Mucosa of stomach (tissue), 1 donor: ENCODE results near the gene RAB39A.
"Not testable (repeated sequence)": the region's sequence is repeated elsewhere in the genome, so short reads cannot be mapped to it uniquely, and the experiment has no call there.

Experiments
- H3K27me3 ChIP-seq: one replicate; pipeline ENCODE4 v1.7.0; 2013; ENCODE audit warnings: mild to moderate bottlenecking, low read length; ENCODE audit not compliant: control insufficient read depth, insufficient read depth
- H3K36me3 ChIP-seq: one replicate; pipeline ENCODE4 v1.7.0; 2013; ENCODE audit warnings: low read length; ENCODE audit not compliant: control insufficient read depth, insufficient read depth
- H3K4me1 ChIP-seq: one replicate; pipeline ENCODE4 v1.7.0; 2013; ENCODE audit warnings: mild to moderate bottlenecking, low read length; ENCODE audit not compliant: control insufficient read depth, insufficient read depth
- H3K4me3 ChIP-seq: one replicate; pipeline ENCODE4 v1.7.0; 2013; ENCODE audit warnings: low read length
- H3K9ac ChIP-seq: one replicate; pipeline ENCODE4 v1.7.0; 2013; ENCODE audit warnings: mild to moderate bottlenecking, low read length, moderate library complexity
- H3K9me3 ChIP-seq: one replicate; pipeline ENCODE4 v1.7.0; 2013; ENCODE audit warnings: mild to moderate bottlenecking, low read length, moderate library complexity; ENCODE audit not compliant: control insufficient read depth
- donor health status: Pancreatic carcinoma.

Gene RAB39A

DNA sequence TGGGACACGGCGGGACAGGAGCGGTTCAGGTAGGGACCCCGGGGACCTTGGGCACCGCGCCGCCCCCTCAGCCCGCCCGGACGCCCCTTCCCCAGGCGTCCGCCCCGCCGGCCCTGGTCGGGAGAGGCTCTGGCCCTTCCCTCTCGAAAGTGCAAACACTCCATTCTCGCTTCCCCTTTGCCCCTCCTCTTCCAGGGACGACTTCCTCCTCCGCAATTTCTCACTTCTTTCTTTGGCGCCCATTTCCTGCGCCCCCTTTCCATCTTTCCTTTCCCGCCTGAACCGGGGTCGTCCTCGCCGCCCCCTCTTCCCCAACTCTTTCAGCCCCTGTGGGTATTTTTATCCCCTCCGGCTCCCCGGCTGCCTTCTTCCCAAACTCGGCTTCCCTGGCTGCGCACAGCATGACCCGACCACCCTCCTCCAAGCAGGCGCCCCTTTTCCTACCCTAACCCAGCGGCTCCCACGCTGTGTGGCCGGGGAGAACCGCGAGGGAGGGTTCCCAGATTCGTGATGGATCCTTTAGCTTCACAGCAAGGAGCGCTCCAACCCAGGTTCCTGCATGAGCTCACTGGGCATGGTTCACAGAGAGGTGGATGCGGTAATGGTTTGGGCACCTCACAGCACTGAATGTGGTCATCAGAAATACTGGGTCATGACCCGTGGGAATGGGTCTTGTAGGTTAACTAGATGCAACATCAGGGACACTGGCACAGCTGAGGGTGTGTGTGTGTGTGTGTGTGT lies 689 bp downstream of the RAB39A start:
- Histone ChIP-seq H3K4me3 (no peak overlapping the region), H3K9ac (peak overlapping the region; percentile 22), H3K27me3 (peaks cover 8% of the 10 kb centered on the region), H3K9me3 (no peaks in the 10 kb centered on the region), H3K4me1 (peaks cover 7% of the 10 kb centered on the region), H3K36me3 (no peaks in the 10 kb centered on the region)

DNA sequence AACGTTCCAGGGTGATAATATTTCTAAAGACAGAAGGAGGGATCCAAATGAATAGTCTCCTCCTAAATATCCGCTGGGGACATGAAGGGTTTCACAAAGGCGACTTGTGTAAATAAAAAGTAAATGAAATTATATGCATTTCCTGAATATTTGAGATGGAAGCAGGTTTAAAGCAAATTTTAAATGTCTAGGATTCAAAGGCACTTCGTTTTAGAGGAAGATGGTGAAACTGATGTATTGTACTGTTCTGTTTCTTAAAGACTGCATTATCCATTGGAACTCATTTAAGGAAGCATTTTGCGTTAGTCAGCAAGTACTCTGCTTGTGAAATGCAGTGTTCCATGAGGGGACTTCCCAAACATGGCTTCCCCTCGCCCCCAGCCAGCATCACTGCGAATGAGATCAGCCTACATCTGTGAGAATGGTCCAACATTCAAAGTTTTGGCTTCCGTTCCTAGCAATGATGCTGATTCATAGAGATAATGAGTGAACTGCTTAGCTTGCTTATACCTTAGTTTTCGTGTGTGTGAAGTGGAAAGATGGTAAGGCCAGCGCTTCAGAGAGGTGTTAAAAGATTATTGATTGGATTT lies 1.5 kb downstream of the RAB39A start:
- Histone ChIP-seq H3K4me3 (no peak overlapping the region), H3K27me3 (peaks cover 8% of the 10 kb centered on the region), H3K9ac (no peak overlapping the region)

DNA sequence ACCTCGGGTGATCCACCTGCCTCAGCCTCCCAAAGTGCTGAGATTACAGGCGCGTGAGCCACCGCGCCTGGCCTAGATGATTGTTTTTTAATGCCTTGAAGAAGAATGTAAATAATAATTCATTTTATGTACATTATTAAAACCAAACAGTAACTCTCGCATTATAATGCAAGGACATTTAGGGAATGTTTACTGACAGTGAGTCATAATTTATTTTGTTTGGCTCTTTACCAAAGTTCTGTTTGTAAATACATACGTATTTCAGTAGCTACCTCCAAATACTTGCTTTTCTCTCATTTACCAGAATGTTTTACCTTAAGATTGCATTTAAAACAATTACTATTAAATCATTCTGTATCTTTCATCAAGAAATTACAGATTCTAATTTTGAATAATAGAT lies 3.0 kb downstream of the RAB39A start:
- Histone ChIP-seq H3K27me3 (peaks cover 8% of the 10 kb centered on the region), H3K9me3 (no peaks in the 10 kb centered on the region), H3K4me3 (no peak overlapping the region), H3K36me3 (no peaks in the 10 kb centered on the region), H3K4me1 (peaks cover 7% of the 10 kb centered on the region), H3K9ac (no peak overlapping the region)

More for the DNA sequence above, 1.5 kb downstream of the RAB39A start:
- Histone ChIP-seq H3K9me3 (no peaks in the 10 kb centered on the region), H3K36me3 (no peaks in the 10 kb centered on the region), H3K4me1 (peaks cover 7% of the 10 kb centered on the region)

DNA sequence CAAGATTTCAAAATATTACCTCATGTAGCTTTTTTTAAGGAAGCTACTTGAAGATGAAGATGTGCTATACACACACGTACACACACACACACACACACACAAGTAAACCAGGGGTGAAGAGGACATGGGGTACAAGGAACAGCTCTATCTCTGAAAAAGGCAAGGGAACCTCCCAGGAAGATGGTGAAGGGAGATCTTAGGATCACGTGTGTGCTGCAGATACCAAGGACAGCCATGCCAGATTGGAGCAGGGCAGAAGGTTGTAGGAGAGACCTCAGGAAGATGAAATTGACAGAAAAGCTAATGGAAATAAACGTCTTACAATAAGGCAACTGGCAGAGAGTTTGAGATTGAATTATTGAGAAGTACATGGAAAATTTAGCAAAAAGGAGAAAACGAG lies 19.7 kb downstream of the RAB39A start:
- Histone ChIP-seq H3K4me3 (no peak overlapping the region), H3K4me1 (no peaks in the 10 kb centered on the region), H3K27me3 (no peaks in the 10 kb centered on the region)

DNA sequence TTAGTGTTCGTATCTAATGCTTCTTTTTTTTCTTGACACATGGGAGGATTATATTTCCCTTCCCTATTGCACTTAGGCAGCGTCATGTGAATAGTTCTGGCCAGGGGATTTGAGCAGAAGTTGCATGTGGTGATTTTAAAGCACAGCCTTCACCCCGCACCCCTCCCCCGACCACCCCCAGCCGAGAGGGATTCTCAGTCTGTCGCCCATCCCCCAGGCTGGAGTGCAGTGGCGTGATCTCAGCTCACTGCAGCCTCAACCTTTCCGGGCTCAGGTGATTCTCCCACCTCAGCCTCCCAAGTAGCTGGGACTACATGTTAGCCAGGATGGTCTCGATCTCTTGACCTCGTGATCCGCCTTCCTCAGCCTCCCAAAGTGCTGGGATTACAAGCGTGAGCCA lies 20.1 kb downstream of the RAB39A start:
- H3K4me1 ChIP-seq, H3K4me3 ChIP-seq, H3K9ac ChIP-seq, H3K27me3 ChIP-seq, H3K36me3 ChIP-seq, H3K9me3 ChIP-seq: not testable (repeated sequence)

More for the DNA sequence above, 19.7 kb downstream of the RAB39A start:
- Histone ChIP-seq H3K9ac (no peak overlapping the region), H3K9me3 (no peaks in the 10 kb centered on the region), H3K36me3 (no peaks in the 10 kb centered on the region)

DNA sequence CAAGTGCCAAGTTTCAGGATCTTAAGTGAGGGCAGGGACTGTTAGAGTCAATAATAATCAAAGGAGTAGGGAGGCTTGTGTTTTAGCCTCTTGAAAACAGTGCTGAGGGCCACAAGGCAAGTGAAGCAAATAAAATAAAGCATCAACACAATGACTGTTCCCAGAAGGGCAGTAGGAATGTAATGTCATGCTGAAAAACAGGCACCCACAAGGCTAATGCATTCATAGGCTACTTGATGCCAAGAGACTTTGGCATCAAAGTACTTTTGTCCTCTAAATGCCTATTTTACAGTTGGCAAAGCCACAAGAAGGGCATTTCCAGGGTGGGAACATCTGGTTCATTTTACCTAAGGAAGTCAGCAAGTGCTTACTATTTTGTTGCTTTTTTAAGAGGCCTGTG lies 22.9 kb downstream of the RAB39A start:
- Histone ChIP-seq H3K9ac (no peak overlapping the region), H3K36me3 (no peaks in the 10 kb centered on the region), H3K4me1 (no peaks in the 10 kb centered on the region), H3K4me3 (no peak overlapping the region), H3K27me3 (no peaks in the 10 kb centered on the region), H3K9me3 (no peaks in the 10 kb centered on the region)

DNA sequence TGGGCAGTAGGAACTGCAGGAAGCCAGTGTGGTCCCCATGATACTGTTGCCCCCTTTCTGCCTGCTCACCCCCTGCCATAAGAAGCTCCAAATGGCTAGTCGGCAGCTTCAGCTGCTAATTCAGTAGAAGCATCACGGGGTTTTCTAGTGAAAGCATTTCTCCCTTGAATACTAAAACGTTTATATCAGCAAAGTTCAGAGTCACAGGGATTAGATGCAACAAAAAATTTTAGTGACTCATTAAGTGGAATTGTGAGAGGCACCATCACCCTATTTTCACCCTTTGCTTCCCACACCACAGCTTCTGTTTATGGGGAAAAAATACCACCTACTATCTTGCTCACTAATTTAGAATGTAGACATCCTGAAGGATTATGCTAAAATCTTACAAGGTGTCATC lies 25.2 kb downstream of the RAB39A start:
- Histone ChIP-seq H3K36me3 (no peaks in the 10 kb centered on the region), H3K9ac (no peak overlapping the region), H3K4me3 (no peak overlapping the region), H3K4me1 (no peaks in the 10 kb centered on the region), H3K27me3 (no peaks in the 10 kb centered on the region), H3K9me3 (no peaks in the 10 kb centered on the region)

DNA sequence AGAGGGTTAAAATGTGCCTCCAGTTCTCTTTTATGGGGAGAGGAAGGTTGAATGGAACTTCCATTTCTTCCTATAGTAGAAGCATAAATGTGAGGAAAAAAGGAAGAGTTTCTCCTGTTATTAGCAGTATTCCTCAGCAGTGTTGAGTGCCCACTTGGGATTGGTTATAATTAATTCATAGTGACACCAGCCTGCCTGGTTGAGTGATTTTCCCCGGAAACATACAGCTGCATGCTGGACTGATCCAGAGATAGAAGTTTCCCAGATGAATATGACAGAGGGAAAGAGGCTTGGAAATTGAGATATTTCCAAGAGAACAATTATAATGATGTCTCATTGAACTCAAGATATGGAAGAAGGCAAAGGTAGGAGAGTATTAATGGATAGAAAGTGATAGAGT lies 28.3 kb downstream of the RAB39A start:
- H3K27me3 ChIP-seq: no peaks in the 10 kb centered on the region
- H3K9ac ChIP-seq: no peak overlapping the region
- H3K4me1 ChIP-seq: no peaks in the 10 kb centered on the region
- H3K9me3 ChIP-seq: no peaks in the 10 kb centered on the region
- no peak overlapping the region for H3K4me3 ChIP-seq
- H3K36me3 ChIP-seq: no peaks in the 10 kb centered on the region

DNA sequence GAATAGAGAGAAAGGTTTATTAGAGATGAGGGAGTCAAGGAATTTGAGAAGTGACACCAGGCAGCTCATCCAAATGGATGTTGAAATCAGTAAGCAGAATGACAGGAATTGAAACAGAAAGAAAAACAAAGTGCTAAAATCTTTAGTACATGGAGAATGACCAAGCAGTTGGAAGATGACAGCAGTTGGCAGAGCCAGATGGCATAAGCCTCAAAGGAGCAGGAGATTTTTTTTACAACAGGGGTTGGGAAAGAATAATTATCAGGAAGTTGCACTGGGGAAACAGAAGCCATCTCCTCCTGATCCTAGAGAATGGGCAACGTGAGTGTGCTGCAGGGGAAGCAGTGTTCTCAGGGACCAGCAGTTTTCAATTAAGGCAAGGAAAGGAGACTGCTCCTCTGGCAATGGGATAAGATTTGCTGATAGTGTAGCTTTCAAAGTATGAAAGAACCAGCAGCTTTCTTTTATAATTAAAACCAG lies 28.9 kb downstream of the RAB39A start:
- no peaks in the 10 kb centered on the region for H3K36me3 ChIP-seq
- H3K4me3 ChIP-seq: no peak overlapping the region
- no peaks in the 10 kb centered on the region for H3K9me3 ChIP-seq
- no peaks in the 10 kb centered on the region for H3K4me1 ChIP-seq
- no peak overlapping the region for H3K9ac ChIP-seq
- no peaks in the 10 kb centered on the region for H3K27me3 ChIP-seq

DNA sequence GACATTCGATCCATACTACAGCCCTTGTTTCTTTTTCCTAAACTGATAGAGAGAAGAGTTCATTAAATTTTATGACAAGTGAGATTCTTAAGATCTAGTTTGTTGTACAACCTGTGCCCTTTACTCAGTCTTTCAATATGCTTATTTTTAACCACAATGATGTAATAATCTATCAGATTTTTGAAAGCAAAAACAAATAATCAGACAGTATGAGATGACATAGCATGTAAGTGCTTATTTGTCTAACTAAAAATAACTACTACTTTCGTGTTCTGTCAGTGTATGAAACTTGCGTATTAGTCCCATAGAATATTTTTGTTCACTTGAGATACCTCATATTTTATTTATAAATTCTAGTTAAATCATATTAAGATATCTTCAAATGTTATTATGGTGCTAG lies 33.2 kb downstream of the RAB39A start:
- Histone ChIP-seq H3K27me3 (no peaks in the 10 kb centered on the region), H3K9ac (no peak overlapping the region), H3K4me3 (no peak overlapping the region), H3K9me3 (no peaks in the 10 kb centered on the region), H3K36me3 (no peaks in the 10 kb centered on the region), H3K4me1 (no peaks in the 10 kb centered on the region)

DNA sequence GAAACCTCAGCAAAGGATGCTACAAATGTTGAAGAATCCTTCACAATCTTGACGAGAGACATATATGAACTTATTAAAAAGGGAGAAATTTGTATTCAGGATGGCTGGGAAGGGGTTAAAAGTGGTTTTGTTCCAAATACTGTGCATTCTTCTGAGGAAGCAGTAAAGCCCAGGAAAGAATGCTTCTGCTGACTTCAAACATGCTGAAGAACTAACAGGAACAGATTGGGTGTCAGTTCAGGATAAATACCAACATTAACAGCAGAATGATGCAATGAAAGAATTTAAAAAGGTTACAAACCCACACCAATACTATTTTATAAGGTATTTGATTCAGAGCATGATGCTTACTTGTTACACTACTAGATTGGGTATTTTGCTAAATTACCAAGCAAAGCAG lies 33.9 kb downstream of the RAB39A start:
- H3K27me3 ChIP-seq: no peaks in the 10 kb centered on the region
- H3K36me3 ChIP-seq: no peaks in the 10 kb centered on the region
- H3K9ac ChIP-seq: no peak overlapping the region
- H3K4me3 ChIP-seq: no peak overlapping the region
- no peaks in the 10 kb centered on the region for H3K9me3 ChIP-seq
- no peaks in the 10 kb centered on the region for H3K4me1 ChIP-seq

DNA sequence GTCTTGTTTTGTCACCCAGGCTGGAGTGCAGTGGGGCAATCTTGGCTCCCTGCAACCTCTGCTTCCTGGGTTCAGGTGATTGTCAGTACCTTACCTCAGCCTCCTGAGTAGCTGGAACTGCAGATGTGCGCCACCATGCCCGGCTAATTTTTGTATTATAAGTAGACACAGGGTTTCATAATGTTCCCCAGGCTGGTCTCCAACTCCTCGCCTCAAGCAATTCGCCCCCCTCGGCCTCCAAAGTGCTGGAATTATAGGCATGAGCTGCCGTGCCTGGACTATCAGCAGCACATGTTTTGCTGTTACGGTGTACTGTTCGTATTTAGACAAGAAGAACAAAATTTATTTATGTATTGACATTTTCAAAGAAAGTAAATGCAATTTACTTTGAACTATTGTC lies 34.8 kb downstream of the RAB39A start:
- H3K9me3 ChIP-seq: no peaks in the 10 kb centered on the region
- no peak overlapping the region for H3K9ac ChIP-seq
- H3K4me3 ChIP-seq: no peak overlapping the region
- no peaks in the 10 kb centered on the region for H3K27me3 ChIP-seq
- no peaks in the 10 kb centered on the region for H3K36me3 ChIP-seq
- no peaks in the 10 kb centered on the region for H3K4me1 ChIP-seq
